HG02973 (cell line): Measurements from ENCODE around the gene PSMA5.
"Not testable (repeated sequence)": the region's sequence is repeated elsewhere in the genome, so short reads cannot be mapped to it uniquely, and the experiment has no call there.

ENCODE experiments used
- ATAC-seq: cut with Tn5 transposase; IDR thresholded peaks from one replicate; pipeline ENCODE4 v1.9.1; 2021; ENCODE audit warnings: moderate library complexity; ENCODE audit not compliant: unreplicated experiment

PSMA5 gene

GRCh38 chr1:109433322-109433721 is 7.1 kb upstream of the PSMA5 start:
- ATAC-seq: no peak

- ATAC-seq: no peak
Measured at GRCh38 chr1:109432336-109432735, 6.1 kb upstream of the PSMA5 start.

GRCh38 chr1:109427171-109427467 is 871 bp upstream of the PSMA5 start:
- ATAC-seq: no peak

GRCh38 chr1:109425391-109426280 is 612 bp downstream of the PSMA5 start:
- ATAC-seq: peak; percentile 15

- ATAC-seq: no peak
Measured at GRCh38 chr1:109423498-109423897, 2.8 kb downstream of the PSMA5 start.

GRCh38 chr1:109412551-109412950 is 13.7 kb downstream of the PSMA5 start:
- ATAC-seq: no peak

GRCh38 chr1:109404838-109405237 is 21.4 kb downstream of the PSMA5 start:
- no peak for ATAC-seq

- ATAC-seq: no peak
Measured at GRCh38 chr1:109402025-109402424, 24.2 kb downstream of the PSMA5 start.

- no peak for ATAC-seq
Measured at GRCh38 chr1:109400035-109400655, 26.1 kb downstream of the PSMA5 start.

GRCh38 chr1:109399326-109399957 is 26.8 kb downstream of the PSMA5 start:
- no peak for ATAC-seq

- ATAC-seq: no peak
Measured at GRCh38 chr1:109398343-109399225, 27.7 kb downstream of the PSMA5 start.

- no peak for ATAC-seq
Measured at GRCh38 chr1:109397581-109398342, 28.5 kb downstream of the PSMA5 start, which contains the start of gene SORT1. Gene SORT1 (minus strand): TSS chr1:109397918. CDS start chr1:109397892, 26 bp downstream.

- no peak for ATAC-seq
Measured at GRCh38 chr1:109396871-109397580, 29.2 kb downstream of the PSMA5 start.

GRCh38 chr1:109396513-109396839 is 29.8 kb downstream of the PSMA5 start:
- ATAC-seq: no peak

GRCh38 chr1:109395602-109396512 is 30.4 kb downstream of the PSMA5 start:
- ATAC-seq: no peak

- ATAC-seq: not testable (repeated sequence)
Measured at GRCh38 chr1:109395282-109395599, 31.0 kb downstream of the PSMA5 start.

- no peak for ATAC-seq
Measured at GRCh38 chr1:109394591-109395281, 31.5 kb downstream of the PSMA5 start.

- no peak for ATAC-seq
Measured at GRCh38 chr1:109393617-109394233, 32.5 kb downstream of the PSMA5 start.
